GM12878 (cell line): ENCODE measurements around the gene CNOT11. TPM values are rescaled to one million over a fixed set of nuclear protein-coding genes. Genes with fewer than 3 reads are reported as not detected.
"Not testable (repeated sequence)": the region's sequence is repeated elsewhere in the genome, so short reads cannot be mapped to it uniquely, and the experiment has no call there.

Experiments used
- ATAC-seq: fragments of 200-7000 bp; cut with Tn5 transposase; 3 replicates; pipeline ENCODE4 v1.9.1; 2020; ENCODE audit warnings: mild to moderate bottlenecking, moderate library complexity
- BruUV-seq: library from RNA; stranded (reverse); fragments of 400-500 nt; replicated peaks from 2 replicates; lab custom pipeline; 2021; lab: Mats Ljungman, UMichigan
- CTCF ChIA-PET: fragments of 300-600 bp; sonication (Branson Sonifier 250); formaldehyde crosslinking; extraction: SDS; loops from one replicate; lab custom pipeline; 2021; ENCODE audit warnings: inconsistent platforms; lab: Yijun Ruan, JAX
- POLR2A ChIA-PET: fragments of 350-600 bp; formaldehyde crosslinking; extraction: SDS; loops from one replicate; lab custom pipeline; 2021; ENCODE audit warnings: inconsistent platforms; lab: Charles Lee
- RAD21 ChIA-PET: fragments of 300-600 bp; sonication (Branson Sonifier 250); formaldehyde crosslinking; loops from one replicate; lab custom pipeline; 2023; ENCODE audit warnings: antibody characterized with exemption; ENCODE audit not compliant: unreplicated experiment; lab: Charles Lee
- SMC1A ChIA-PET: fragments of 300-600 bp; sonication (Branson Sonifier 250); formaldehyde crosslinking; loops from one replicate; lab custom pipeline; 2023; ENCODE audit not compliant: unreplicated experiment, uncharacterized antibody; lab: Charles Lee
- DNase-seq: peaks from one replicate; pipeline ENCODE4 v3.0.0-alpha.2; 2011; ENCODE audit warnings: low read depth, low spot score
- FAIRE-seq: peaks from 3 replicates; lab custom pipeline; 2011; peaks lifted over from hg19 to GRCh38; lab: Jason Lieb, UNC
- H2AFZ ChIP-seq: 2 replicates; pipeline ENCODE4 v1.6.0; 2011; ENCODE audit warnings: low read depth, low read length, control low read depth; ENCODE audit not compliant: control insufficient read depth
- H3K27ac ChIP-seq: 2 replicates; pipeline ENCODE4 v1.5.1; 2011; ENCODE audit warnings: control low read depth; ENCODE audit not compliant: control insufficient read depth, insufficient read depth
- H3K27me3 ChIP-seq, 2 experiments: replicated peaks in 1 of 2; 2 replicates each; pipeline versions ENCODE4 v1.6.0 to v1.6.1; 2011; ENCODE audit warnings: low read length in 1 of 2; ENCODE audit not compliant: control insufficient read depth in 2 of 2, insufficient read depth in 2 of 2
- H3K36me3 ChIP-seq, 2 experiments: 2 replicates each; pipeline ENCODE4 v1.5.1; 2011; ENCODE audit warnings: low read length in 1 of 2; ENCODE audit not compliant: control insufficient read depth in 2 of 2, insufficient read depth in 2 of 2
- H3K4me1 ChIP-seq: 2 replicates; pipeline ENCODE4 v1.6.1; 2011; ENCODE audit warnings: mild to moderate bottlenecking, low read length, moderate library complexity, mixed read lengths; ENCODE audit not compliant: control insufficient read depth, insufficient read depth
- H3K4me2 ChIP-seq: 2 replicates; pipeline ENCODE4 v1.6.0; 2011; ENCODE audit warnings: control low read depth; ENCODE audit not compliant: control insufficient read depth, insufficient read depth
- H3K4me3 ChIP-seq: fragments of 200-600 bp; sonication (generic); 2 replicates; pipeline ENCODE4 v1.5.1; 2016
- H3K79me2 ChIP-seq: 2 replicates; pipeline ENCODE4 v1.6.0; 2011; ENCODE audit warnings: low read length; ENCODE audit not compliant: control insufficient read depth, insufficient read depth
- H3K9ac ChIP-seq: 2 replicates; pipeline ENCODE4 v1.8.0; 2011; ENCODE audit warnings: low read length, control low read depth, mixed read lengths; ENCODE audit not compliant: control insufficient read depth, insufficient read depth
- H3K9me3 ChIP-seq: replicated peaks from 3 replicates; pipeline ENCODE4 v1.5.1; 2011; ENCODE audit warnings: mild to moderate bottlenecking, low read length; ENCODE audit not compliant: control insufficient read depth, insufficient read depth
- H4K20me1 ChIP-seq: 2 replicates; pipeline ENCODE4 v1.6.0; 2011; ENCODE audit not compliant: control insufficient read depth, insufficient read depth
- GABPA ChIP-seq: IDR thresholded peaks from 2 replicates; pipeline ENCODE4 v1.6.1; 2014; ENCODE audit warnings: antibody characterized with exemption, low read depth, mild to moderate bottlenecking, inconsistent platforms
- NR2C1 ChIP-seq: fragments of 450-650 bp; IDR thresholded peaks from 2 replicates; pipeline ENCODE4 v1.6.1; 2017; ENCODE audit warnings: antibody characterized with exemption, mild to moderate bottlenecking, moderate library complexity
- SMAD1 ChIP-seq: fragments of 450-650 bp; IDR thresholded peaks from 2 replicates; pipeline ENCODE4 v1.6.1; 2018; ENCODE audit warnings: mild to moderate bottlenecking, low read depth; ENCODE audit not compliant: partially characterized antibody
- WGBS: methylation state at CpG from one replicate; pipeline ENCODE4 v1.1.6; 2016; ENCODE audit warnings: low lambda C conversion rate; ENCODE audit not compliant: insufficient replicate concordance, insufficient coverage; ENCODE audit errors: missing lambda C conversion rate; 5-methylcytosine and 5-hydroxymethylcytosine counted together
- in situ Hi-C: fragments of 300-500 bp; cut with MboI; formaldehyde crosslinking; loops from 9 replicates; pipeline ENCODE4 v1.14.3; 2018; ENCODE audit warnings: mixed read lengths
- intact Hi-C: fragments of 100-400 bp; cut with micrococcal nuclease; formaldehyde crosslinking; loops from one replicate; pipeline ENCODE4 v1.14.2; 2022; ENCODE audit not compliant: unreplicated experiment
- polyA plus RNA-seq, 11 experiments: library from polyadenylated mRNA; depleted of rRNA in 4 of 11; unstranded in 6 of 11; stranded (reverse) in 5 of 11; fragments of >200 nt; fragmentation: Nextera tagmentation in 4 of 11; fragmentation: Illumina TruSeq in 1 of 11; extraction: Ambion mirVana in 4 of 11; extraction: Trizol in 1 of 11; gene quantifications; 1 replicate in 1 of 11; 2 replicates in 10 of 11; pipeline versions ENCODE4 v1.2.1 to v1.2.3, GENCODE V29; 2011 to 2016; ENCODE audit warnings: inconsistent platforms in 2 of 11, missing spikeins in 2 of 11, low read depth in 1 of 11
- total RNA-seq, 4 experiments: library from RNA; depleted of rRNA in 3 of 4; stranded (reverse); fragments of >200 nt in 3 of 4; fragmentation: Illumina TruSeq in 1 of 4; extraction: Trizol in 1 of 4; gene quantifications; 2 replicates each; pipeline versions ENCODE4 v1.2.1 to v1.2.3, GENCODE V29; 2013 to 2021
- TF ChIP-seq, protein P1 (sequence below): fragments of 450-650 bp; IDR thresholded peaks from 2 replicates; pipeline ENCODE4 v1.6.1; 2018; ENCODE audit warnings: mild to moderate bottlenecking, low read depth, moderate library complexity; ENCODE audit not compliant: partially characterized antibody
- TF ChIP-seq, protein P2 (sequence below): IDR thresholded peaks from 2 replicates; pipeline ENCODE4 v1.6.1; 2011; ENCODE audit warnings: low read depth, low read length, improper control_type of control experiment, borderline replicate concordance
- TF ChIP-seq, protein P3 (sequence below): fragments of 450-650 bp; formaldehyde crosslinking; IDR thresholded peaks from 2 replicates; pipeline ENCODE4 v1.5.0; 2022; ENCODE audit warnings: mild to moderate bottlenecking, missing genetic modification characterization

Gene CNOT11
- total and polyA plus RNA-seq, 10 of the 15 experiments (the other 5 are each of a cell fraction or from before 2014, with no cell fraction given) = 10.8 to 111 (median 50.5) TPM

DNA sequence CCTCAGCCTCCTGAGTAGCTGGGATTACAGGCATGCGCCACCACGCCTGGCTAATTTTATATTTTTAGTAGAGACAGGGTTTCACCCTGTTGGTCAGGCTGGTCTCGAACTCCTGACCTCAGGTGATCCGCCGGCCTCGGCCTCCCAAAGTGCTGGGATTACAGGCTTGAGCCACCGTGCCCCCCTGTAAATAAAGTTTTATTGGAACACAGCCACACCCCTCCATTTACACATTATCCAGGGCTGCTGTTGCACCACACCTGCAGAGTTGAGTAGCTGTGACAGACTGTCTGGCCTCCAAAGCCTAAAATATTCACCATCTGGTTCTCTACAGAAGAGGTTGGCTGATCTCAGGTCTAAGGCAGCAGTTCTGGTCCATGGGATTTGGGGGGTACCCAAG lies 32.6 kb upstream of the CNOT11 start:
- ATAC-seq, POLR2A ChIA-PET, H3K27me3 ChIP-seq, H3K36me3 ChIP-seq, SMC1A ChIA-PET, H3K9ac ChIP-seq, H3K79me2 ChIP-seq, BruUV-seq, H4K20me1 ChIP-seq, in situ Hi-C loops, H3K27ac ChIP-seq, H2AFZ ChIP-seq, intact Hi-C loops, DNase-seq, RAD21 ChIA-PET, H3K4me3 ChIP-seq, FAIRE-seq, H3K4me2 ChIP-seq: not testable (repeated sequence)
- CTCF ChIA-PET = interaction anchor here (0.6 to 1.0 kb wide), 2 partner anchors 21 to 184 kb away, joined by 3 to 4 read pairs; no protein-coding TSS in a partner anchor
- Histone ChIP-seq H3K4me1 (peaks cover 11% of the 10 kb centered on the region), H3K9me3 (peaks cover 15% of the 10 kb centered on the region)
- 56% methylated on average over 7 of the region's 7 CpGs for WGBS

DNA sequence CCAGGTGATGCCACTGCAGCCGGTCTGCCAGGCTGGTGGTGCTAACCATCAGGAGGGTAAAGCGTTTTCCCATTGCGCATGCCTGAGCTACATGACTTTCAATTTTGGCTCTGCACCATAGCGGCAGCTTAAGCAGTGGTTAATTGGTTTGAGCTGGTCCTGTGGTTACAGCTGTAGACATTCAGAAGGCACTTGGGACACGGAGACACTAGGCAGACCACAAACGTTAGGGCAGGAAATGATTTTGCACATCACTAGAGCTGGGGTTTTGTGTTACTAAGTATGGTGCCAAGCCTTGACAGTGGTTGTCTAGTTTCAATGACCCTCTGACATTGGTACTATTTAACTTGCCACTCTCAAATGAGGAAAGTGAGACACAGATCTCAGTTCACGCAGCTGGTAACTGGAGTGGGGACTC lies 28.9 kb upstream of the CNOT11 start:
- H3K36me3 ChIP-seq = no peaks in the 10 kb centered on the region
- H2AFZ ChIP-seq = peak overlapping the region; percentile 42
- H3K79me2 ChIP-seq = no peaks in the 10 kb centered on the region
- ChIA-PET CTCF (interaction anchor here (1.0 kb wide), 1 partner anchor 211 kb away, joined by 4 read pairs; no protein-coding TSS in a partner anchor), POLR2A (no interaction called here), SMC1A (interaction anchor here (0.8 to 1.4 kb wide), 2 partner anchors 9 to 211 kb away, joined by 3 to 4 read pairs; no protein-coding TSS in a partner anchor), RAD21 (no interaction called here)
- peak overlapping the region; percentile 38 for H3K27ac ChIP-seq
- peak overlapping the region; percentile 7; the same call in 1 of the 2 replicates for H3K4me3 ChIP-seq
- in situ Hi-C loops (no loop called here), intact Hi-C loops (no loop called here)
- no peaks in the 10 kb centered on the region for H4K20me1 ChIP-seq
- H3K27me3 ChIP-seq = no peaks in the 10 kb centered on the region
- ATAC-seq (peak; percentile 99), DNase-seq (peak; percentile 97), FAIRE-seq (peak; percentile 100)
- 1% methylated on average over 7 of the region's 7 CpGs for WGBS
- peaks cover 11% of the 10 kb centered on the region for H3K4me1 ChIP-seq
- H3K4me2 ChIP-seq = peak overlapping the region; percentile 80
- no peak overlapping the region for H3K9ac ChIP-seq
- peaks cover 18% of the 10 kb centered on the region for H3K9me3 ChIP-seq
- BruUV-seq = no TSS peak
- TF ChIP-seq NR2C1 (no peak), SMAD1 (no peak), GABPA (no peak)
- TF ChIP-seq, protein P1, sequence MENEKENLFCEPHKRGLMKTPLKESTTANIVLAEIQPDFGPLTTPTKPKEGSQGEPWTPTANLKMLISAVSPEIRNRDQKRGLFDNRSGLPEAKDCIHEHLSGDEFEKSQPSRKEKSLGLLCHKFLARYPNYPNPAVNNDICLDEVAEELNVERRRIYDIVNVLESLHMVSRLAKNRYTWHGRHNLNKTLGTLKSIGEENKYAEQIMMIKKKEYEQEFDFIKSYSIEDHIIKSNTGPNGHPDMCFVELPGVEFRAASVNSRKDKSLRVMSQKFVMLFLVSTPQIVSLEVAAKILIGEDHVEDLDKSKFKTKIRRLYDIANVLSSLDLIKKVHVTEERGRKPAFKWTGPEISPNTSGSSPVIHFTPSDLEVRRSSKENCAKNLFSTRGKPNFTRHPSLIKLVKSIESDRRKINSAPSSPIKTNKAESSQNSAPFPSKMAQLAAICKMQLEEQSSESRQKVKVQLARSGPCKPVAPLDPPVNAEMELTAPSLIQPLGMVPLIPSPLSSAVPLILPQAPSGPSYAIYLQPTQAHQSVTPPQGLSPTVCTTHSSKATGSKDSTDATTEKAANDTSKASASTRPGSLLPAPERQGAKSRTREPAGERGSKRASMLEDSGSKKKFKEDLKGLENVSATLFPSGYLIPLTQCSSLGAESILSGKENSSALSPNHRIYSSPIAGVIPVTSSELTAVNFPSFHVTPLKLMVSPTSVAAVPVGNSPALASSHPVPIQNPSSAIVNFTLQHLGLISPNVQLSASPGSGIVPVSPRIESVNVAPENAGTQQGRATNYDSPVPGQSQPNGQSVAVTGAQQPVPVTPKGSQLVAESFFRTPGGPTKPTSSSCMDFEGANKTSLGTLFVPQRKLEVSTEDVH = no peak
- TF ChIP-seq, protein P2, sequence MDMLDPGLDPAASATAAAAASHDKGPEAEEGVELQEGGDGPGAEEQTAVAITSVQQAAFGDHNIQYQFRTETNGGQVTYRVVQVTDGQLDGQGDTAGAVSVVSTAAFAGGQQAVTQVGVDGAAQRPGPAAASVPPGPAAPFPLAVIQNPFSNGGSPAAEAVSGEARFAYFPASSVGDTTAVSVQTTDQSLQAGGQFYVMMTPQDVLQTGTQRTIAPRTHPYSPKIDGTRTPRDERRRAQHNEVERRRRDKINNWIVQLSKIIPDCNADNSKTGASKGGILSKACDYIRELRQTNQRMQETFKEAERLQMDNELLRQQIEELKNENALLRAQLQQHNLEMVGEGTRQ = no peak
- TF ChIP-seq, protein P3, sequence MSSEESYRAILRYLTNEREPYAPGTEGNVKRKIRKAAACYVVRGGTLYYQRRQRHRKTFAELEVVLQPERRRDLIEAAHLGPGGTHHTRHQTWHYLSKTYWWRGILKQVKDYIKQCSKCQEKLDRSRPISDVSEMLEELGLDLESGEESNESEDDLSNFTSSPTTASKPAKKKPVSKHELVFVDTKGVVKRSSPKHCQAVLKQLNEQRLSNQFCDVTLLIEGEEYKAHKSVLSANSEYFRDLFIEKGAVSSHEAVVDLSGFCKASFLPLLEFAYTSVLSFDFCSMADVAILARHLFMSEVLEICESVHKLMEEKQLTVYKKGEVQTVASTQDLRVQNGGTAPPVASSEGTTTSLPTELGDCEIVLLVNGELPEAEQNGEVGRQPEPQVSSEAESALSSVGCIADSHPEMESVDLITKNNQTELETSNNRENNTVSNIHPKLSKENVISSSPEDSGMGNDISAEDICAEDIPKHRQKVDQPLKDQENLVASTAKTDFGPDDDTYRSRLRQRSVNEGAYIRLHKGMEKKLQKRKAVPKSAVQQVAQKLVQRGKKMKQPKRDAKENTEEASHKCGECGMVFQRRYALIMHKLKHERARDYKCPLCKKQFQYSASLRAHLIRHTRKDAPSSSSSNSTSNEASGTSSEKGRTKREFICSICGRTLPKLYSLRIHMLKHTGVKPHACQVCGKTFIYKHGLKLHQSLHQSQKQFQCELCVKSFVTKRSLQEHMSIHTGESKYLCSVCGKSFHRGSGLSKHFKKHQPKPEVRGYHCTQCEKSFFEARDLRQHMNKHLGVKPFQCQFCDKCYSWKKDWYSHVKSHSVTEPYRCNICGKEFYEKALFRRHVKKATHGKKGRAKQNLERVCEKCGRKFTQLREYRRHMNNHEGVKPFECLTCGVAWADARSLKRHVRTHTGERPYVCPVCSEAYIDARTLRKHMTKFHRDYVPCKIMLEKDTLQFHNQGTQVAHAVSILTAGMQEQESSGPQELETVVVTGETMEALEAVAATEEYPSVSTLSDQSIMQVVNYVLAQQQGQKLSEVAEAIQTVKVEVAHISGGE (CRISPR knock-in tag) = no peak
